GM18505 (cell line): Measurements from ENCODE around the gene PXN.
A peak's percentile ranks its signal among the peaks of the same experiment; 100 is the strongest.

ENCODE experiments used
- ATAC-seq: cut with Tn5 transposase; IDR thresholded peaks from one replicate; pipeline ENCODE4 v1.9.1; 2021; ENCODE audit not compliant: unreplicated experiment
- POLR2A ChIP-seq: IDR thresholded peaks from 4 replicates; pipeline ENCODE4 v1.6.1; 2011; ENCODE audit warnings: borderline replicate concordance; ENCODE audit not compliant: insufficient read depth, insufficient read length; ENCODE audit errors: extremely low read depth

The PXN gene

DNA sequence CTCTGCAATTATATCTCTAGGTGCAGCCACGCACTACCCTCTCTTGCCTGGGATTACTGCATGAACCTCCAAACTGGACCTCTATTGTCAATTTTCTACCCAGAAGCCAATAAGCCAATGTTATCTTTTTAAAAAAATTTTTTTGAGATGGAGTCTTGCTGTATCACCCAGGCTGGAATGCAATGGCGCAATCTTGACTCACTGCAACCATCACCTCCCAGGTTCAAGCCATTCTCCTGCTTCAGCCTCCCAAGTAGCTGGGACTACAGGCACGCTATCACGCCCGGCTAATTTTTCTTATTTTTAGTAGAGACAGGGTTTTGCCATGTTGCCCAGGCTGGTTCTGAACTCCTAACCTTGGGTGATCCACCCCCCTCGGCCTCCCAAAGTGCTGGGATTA lies 11.2 kb upstream of the PXN start:
- no peak for TF ChIP-seq POLR2A
- no peak for ATAC-seq

DNA sequence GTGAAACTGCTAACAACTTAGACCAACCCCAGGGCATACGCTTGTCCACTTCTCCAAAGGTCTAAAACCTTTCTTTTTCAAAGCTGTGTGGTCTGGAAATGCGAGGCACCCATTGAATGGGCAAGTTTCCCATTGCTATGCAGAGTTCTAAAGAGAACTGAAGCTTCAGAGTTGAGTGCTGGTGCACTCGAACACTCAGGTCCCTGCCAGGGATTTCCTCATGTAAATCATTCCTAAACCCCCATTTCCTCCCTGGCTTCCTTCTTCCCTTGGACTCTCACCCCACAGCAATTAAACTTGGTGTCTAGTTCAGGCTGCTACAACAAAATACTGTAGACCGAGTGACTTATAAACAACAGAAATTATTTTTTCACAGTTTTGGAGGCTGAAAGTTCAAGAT lies 2.2 kb upstream of the PXN start:
- no peak for TF ChIP-seq POLR2A
- ATAC-seq, result no peak

GRCh38 chr12:120266180-120266870 lies 795 bp upstream of the PXN start:
- TF ChIP-seq POLR2A, result no peak
- ATAC-seq, result no peak

DNA sequence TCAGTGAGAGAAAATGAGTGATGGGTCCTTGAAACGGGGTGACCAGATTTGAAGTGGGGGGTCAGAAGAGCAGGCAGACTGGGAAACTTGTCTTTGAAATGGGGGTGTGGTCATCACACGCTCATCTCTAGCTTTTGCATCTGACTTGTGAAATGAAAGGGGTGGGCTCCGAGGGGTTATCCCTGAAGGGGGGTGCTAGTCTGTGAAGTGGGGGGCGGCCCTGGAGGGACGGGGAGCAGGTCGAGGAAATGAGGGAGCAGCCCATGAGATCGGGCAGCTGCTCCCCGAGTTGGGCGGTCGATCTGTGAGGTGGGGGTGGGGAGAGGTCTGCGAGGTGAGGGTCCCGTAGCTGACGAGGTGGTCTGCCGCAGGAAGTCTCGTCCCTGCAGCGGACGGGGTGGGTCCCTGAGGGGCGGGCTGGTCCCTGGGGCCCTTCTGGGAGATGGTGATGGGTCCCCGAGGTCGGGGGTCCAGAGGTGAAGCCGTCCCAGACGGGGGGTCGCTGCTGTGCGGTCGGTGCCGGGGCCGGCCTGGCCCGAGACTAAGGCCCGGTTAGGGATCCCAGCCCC lies 542 bp downstream of the PXN start:
- no peak for TF ChIP-seq POLR2A
- peak; percentile 33 for ATAC-seq

DNA sequence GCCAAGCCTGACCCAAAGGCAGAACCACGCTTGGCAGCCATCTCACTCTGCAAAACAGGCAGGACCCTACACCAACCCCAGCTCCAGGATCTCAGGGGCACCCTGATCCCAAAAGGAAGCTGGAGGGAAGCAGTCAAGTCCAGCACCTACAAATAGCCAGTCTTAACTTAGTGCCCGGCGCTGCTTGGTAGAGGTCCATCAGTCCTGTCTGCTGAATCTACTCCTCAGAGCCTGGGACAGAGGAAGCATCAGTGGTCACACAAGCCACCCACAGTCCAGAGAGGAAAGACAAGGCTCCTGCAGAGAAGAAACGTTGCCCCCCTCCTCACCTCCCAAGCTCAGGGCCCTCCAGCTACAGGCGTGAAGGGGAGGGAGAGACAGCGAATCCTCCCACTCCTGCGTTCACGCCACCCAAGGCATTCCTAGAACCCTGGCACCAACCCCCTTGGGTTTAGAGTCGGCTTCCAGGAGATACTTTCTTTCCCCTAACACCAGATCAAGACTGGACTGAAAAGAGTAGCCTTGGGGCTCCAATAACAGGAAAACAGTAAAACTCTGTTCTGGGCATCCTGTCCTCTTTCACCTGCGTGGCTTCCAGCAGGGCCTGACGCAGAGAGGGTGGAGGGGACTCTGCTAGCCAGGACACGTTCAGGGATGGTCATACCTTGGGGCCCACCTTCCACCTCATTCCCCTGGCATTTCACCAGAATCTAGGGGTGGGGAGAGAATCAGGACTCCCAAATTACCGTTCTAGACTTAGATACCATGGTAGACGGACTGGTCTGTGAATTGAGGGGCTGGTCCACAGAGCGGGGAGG lies 1.2 kb downstream of the PXN start:
- ATAC-seq, result no peak
- TF ChIP-seq POLR2A, result no peak

DNA sequence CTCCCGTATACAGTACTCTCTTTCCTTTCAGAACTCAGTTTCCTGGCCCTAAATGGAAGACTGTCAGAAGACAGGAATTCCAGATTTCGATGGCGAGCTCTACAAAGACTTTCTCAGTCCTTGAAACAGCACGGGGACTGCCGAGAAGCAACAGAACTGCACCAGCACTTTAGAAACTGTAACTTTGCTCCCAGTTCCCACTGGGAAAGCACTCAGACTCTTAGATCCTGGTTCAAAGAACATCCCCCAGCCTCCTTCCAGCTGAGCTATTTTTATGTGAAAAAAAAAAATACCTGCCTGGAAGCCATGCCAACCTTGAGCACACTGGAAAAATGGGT lies 1.8 kb downstream of the PXN start:
- no peak for ATAC-seq
- no peak for TF ChIP-seq POLR2A

DNA sequence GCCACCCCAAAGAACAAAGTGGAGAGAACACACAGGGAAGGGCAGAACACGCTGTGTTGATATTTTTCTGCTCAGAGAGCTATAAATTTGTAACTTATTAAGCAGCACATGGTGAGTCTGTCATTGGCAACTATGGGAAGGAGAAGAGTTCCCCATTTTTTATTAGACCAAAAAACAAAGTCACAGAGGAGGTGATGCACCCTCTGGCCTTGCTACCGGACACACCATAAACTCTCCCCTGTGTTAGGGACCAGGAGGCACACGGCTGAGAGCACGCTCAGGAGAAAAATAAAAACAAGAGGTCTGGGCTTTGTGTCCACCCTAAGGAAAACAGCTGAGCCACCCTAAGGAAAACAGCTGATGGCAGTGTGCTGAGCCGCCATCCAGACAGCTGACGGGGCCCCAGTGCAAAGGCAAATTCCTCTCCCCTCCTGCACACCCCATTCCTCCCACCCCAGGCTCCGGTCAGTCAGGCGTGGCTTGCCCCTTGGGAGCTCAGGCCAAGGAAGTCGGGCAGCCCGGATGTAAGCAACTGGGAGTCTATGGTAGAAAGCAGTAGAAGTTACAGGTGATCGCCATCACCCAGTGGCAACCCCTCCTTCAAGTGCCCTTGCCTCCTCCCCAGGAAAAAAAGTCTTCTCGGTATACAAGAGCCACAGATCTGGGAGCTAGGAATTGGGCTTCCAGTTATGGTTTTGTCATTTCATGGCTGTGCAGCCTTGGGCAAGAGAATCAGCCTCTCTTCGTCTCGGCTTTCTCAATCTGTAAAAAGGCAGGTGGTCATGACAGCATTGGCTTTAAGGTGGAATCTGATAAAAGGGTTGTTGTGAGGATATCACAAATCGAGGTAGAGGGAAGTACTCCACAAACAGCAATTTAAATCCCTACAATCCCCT lies 2.4 kb downstream of the PXN start:
- TF ChIP-seq POLR2A, result no peak
- ATAC-seq, result no peak

DNA sequence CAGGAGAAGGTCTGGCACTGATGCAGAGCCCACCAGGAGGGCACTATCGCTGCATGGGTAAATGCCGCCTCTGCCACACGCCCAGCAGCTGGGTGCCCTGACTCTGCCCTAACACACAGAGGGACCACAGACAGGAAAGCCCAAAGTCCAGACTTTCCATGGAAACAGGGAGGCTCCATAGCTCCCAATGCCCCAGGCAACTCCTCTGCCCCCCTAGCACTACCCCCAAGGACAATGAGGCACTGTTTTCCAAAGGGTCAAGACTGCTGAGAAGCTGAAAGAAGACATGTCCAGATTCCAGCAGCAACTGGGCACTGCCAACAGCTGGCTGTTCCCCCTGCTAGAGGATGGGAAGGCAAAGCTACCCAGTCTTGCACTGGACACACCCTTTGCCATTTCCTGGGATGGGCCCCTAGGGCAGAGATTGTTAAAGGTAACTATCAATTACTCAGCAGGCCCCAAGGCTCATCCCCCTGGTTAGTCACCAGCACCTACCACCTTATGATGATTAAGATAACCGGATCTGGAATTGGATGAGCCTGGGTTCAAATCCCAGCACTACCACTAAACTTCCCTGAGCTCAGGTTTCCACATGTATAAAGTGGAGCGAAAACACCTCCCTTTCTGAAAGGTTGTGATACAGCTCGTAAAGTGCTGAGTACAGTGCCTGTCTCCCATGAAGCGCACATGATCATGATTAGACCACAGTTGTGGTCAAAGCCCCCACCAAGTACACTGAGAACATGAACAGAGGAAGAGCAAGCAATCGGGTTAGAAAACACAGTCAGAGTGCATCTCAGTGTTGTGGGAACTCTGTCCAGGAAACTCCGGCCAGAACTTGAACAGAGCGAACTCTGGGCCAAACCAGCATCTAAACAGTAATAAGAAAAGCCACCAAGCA lies 3.3 kb downstream of the PXN start:
- no peak for TF ChIP-seq POLR2A
- no peak for ATAC-seq

- TF ChIP-seq POLR2A, result no peak
- ATAC-seq, result no peak
These were observed 4.9 kb downstream of the PXN start for GRCh38 chr12:120260607-120261006.

DNA sequence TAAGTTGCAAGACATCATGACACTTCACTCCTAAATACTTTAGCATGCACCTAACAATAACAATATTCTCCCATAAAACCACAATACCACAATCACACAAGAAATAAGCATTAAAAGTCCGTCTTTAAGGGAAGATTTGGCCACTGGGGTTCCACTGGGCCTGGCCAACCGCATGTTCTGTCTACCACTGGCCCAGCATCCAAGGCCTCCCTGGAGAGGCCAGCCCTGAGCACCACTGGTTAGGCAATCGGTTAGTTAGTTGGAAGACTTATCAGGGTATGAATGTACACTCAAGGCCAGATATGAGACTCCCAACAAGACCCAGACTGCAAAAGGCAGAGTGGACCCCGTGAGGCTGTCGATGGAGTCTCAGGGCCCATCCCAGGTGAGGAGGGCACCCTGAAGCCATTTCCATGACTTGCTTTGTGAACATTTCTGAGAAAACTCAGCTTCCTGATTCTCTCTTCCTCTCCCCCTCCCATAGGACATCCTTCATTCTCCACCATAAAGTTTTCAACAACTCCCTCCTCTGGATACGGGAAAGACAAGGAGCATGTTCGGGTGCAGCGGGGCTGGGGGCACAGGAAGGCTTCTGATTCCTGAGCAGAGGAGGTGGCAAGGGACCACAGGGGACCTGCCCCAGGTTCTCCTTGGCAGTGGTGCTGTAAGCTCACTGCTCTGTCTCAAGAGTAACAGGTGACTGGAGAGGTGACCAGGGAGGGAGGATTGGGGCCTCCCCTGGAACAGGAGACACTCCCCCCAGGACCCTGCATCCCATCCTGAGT lies 5.9 kb downstream of the PXN start:
- TF ChIP-seq POLR2A, result no peak
- ATAC-seq, result no peak

DNA sequence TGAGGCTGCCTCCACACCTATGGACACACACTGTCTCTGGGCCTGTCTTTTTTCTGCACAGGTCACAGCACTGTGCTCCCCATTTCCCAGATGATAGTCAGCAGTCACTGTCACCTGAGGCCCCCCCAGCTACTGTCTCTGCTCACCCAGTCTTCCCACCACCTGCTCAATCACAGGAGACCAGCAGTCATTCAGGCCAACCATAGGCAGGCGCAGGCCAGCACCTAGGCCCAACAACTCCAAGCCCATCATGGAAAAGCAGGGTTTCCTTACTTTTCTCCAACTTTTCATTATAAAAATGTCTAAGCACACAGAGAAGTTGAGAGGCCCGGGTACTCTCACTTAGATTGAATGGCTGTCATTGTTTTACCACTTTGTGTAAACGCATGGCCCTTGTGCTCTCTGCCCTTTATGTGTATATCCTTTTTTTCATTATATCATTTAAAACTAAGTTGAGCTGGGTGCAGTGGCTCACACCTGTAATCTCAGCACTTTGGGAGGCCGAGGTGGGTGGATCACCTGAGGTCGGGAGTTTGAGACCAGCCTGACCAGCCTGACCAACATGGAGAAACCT lies 7.1 kb downstream of the PXN start:
- ATAC-seq, result no peak
- no peak for TF ChIP-seq POLR2A
